NCI-H2171 treated with DMSO at 0.1 percent for 48 hours (cell line): ENCODE measurements around the gene IRGQ.
"Not testable (repeated sequence)": the region's sequence is repeated elsewhere in the genome, so short reads cannot be mapped to it uniquely, and the experiment has no call there.

Experiments
- DNase-seq: peaks from one replicate; lab custom pipeline; 2025; lab: John Stamatoyannopoulos, UW

Gene IRGQ

GRCh38 chr19:43570174-43570791 lies 25.7 kb downstream of the IRGQ start:
- DNase-seq: peak; percentile 96

DNA sequence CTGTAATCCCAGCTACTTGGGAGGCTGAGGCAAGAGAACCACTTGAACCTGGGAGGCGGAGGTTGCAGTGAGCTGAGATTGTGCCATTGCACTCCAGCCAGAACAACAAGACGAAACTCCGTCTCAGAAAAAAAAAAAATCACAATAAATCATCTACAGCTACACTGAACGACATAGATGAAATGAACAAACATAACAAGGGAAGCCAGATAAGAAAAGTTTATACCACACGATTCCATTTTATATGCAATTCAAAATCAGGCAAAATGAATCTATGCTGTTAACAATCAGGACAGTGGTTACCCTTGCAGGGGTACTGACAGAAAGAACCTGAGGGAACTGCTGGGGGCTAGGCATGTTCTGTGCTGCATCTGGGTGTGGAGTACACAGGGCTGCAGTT lies 26.3 kb downstream of the IRGQ start:
- DNase-seq: no peak

DNA sequence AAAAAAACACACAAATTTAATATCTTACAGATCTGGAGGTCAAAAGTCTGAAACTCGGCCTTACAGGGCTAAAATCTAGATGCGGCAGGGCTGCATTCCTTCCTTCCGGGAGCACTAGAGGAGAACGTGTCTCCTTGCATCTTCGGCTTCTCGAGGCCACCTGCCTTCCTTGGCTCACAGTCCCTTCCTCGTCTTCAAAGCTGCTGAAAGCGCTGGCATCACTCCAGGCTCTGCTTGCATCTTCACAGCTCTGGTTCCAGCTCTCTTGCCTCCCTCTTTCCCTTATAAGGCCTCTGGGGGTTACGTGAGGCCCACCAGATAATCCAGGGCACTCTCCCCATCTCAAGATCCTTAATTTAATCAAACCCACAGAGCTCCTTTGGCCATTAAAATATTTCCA lies 31.1 kb downstream of the IRGQ start:
- peak; percentile 53 for DNase-seq

GRCh38 chr19:43563816-43564457 lies 32.0 kb downstream of the IRGQ start:
- DNase-seq: no peak

GRCh38 chr19:43562698-43563241 lies 33.2 kb downstream of the IRGQ start:
- DNase-seq: peak; percentile 14

DNA sequence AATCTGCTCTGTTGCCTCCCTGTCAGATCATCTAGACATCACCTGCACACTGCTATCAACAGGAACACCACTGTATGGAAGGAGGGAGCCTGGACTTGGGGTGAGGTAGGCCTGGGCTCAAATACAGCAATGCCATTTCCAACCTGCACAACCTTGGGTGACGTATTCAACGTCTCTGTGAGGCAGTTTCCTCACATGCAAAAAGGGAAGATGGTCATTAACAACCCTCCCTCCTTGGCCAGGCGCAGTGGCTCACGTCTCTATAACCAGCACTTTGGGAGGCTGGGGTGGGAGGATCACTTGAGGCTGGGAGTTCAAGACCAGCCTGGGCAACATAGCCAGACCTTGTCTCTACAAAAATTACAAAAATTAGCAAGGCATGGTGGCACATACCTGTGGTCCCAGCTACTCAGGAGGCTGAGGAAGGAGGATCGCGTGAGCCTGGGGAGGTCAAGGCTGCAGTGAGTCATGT lies 33.7 kb downstream of the IRGQ start:
- no peak for DNase-seq

- DNase-seq: no peak
These were observed 34.6 kb downstream of the IRGQ start for GRCh38 chr19:43561139-43561970.

DNA sequence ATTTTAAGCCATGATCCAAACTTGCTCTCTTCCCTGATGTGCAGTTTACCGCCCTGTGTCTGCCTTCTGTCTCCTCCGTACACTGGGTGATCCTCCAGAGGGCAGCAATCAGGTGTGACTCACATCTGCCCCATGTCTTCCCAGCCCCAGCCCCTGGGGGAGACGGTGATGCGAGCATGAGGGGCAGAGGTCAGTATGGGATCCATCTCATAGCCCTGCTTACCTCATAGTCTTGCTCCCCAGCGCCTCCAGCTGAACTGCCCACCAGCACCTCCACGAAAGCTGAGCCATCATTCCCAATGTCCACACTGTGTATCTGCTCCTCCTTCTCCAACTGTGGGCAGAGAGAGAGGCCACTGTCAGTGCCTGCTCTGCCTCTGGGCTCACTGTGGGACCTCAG lies 35.2 kb downstream of the IRGQ start:
- DNase-seq: no peak

DNA sequence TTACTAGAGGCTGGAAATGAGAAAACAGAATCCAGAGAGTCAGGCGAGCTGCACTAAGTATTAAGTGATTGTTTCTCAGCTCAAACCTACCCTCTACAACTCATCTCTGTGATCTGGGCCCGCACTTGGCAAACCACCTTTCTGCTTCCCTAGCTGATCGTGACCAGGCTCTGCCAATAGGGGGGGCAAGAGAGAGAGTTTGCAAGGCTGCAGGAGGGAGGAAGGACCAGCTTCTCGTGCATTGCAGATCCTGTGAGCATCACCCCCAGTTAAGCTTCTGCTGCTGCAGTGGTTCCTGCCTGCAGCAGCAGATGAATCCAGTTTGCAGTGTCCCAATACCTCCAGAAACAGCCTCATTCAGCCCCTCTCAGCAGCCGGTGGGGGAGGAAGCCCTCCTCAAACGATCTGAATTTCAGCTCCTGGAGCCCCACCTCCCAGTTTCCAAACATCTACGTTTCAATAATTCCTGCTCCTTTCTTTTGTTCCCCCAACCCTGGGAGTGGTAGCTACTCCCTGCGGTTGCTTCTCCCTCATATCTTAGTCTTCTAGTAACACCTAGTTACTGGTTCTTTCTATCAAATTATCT lies 40.7 kb downstream of the IRGQ start:
- DNase-seq: peak; percentile 41

GRCh38 chr19:43554317-43554895 lies 41.5 kb downstream of the IRGQ start:
- DNase-seq: no peak

GRCh38 chr19:43553656-43554055 lies 42.3 kb downstream of the IRGQ start:
- DNase-seq: no peak

GRCh38 chr19:43552616-43553015 lies 43.3 kb downstream of the IRGQ start:
- DNase-seq: peak; percentile 83

- DNase-seq: no peak
These were observed 43.8 kb downstream of the IRGQ start for GRCh38 chr19:43552198-43552450.

GRCh38 chr19:43551399-43552197 lies 44.3 kb downstream of the IRGQ start:
- DNase-seq: no peak

DNA sequence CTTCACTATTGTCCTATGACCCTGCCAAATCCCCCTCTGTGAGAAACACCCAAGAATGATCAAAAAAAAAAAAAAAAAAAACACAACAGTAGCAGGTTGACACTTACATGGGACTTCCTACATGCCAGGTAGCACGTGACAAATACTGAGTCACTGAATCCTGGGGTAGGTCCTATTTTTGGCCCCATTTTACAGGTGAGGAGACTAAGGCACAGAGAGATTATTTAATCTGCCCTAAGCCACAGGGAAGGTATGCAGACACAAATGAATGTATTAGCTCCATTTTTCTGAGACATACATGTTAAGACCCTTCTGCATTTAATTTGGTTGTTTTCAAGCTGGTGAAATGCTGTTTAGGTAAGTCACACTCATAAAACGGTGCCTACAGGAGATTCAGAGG lies 47.2 kb downstream of the IRGQ start:
- DNase-seq: no peak

DNA sequence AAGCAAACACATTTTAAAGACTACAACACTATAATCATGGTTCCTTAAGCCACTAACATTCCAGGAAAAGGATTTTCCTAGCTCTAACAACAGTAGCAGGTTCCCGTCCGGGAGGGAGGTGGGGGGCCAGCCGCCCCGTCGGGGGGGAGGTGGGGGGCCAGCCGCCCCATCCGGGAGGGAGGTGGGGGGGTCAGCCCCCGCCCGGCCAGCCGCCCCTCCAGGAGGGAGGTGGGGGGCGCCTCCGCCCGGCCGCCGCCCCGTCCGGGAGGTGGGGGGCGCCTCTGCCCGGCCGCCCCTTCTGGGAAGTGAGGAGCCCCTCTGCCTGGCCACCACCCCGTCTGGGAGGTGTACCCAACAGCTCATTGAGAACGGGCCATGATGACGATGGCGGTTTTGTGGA lies 48.0 kb downstream of the IRGQ start:
- DNase-seq: not testable (repeated sequence)

DNA sequence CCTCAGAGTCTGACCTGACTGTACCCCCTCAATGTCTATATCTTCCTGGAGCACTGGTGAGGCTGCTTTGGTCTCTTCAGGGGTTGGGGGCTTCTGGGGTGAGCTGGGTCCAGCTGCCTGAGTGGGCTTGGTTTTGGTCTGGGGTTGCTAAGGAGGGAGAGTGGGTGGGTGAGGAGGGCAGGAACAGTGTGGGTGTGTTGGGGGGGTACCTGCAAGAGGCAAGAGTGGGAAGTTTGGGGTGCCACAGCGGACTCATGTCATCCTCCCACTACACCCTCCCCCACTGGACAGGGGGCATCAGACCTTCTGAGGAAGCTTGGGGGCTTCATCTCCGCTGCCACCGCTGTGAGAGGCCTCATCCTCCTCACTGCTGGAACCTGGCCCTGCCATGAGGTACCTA lies 49.4 kb downstream of the IRGQ start:
- no peak for DNase-seq

- no peak for DNase-seq
These were observed 50.0 kb downstream of the IRGQ start for GRCh38 chr19:43545981-43546380.

- DNase-seq: no peak
These were observed 50.7 kb downstream of the IRGQ start for GRCh38 chr19:43545276-43545675.

- no peak for DNase-seq
These were observed 51.9 kb downstream of the IRGQ start for GRCh38 chr19:43544077-43544476.

DNA sequence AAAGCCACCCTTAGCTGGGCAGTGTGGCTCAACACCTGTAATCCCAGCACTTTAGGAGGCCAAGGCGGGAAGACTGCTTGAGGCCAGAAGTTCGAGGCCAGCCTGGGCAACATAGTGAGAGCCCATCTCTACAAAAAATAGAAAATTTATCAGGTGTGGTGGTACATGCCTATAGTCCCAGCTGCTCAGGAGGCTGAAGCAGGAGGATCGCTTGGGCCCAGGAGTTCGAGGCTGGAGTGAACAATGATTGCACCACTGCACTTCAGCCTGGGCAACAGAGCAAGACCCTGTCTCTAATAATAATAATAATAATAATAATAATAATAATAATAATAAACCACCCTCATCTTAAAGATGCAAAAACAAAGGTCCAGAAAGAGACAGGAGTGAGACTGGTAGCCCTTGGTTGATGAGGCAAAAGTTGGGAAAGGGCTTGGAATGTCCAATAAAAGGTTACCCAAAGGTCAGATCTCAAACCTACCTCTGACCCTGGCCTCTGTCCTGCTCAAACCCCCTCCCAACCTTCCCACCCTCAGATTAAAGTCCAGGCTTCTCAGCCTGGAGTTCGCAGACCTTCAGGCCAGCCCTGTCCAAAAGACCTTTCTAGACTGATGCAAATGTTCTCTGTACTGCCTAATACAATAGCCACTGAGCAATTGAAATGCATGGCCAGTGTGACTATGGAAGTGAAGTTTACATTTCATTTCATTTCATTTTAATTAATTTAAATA lies 53.8 kb downstream of the IRGQ start:
- DNase-seq: no peak
